WTC11 (cell line): Measurements from ENCODE around the gene NRF1. TPM values are rescaled to one million over a fixed set of nuclear protein-coding genes. Genes with fewer than 3 reads are reported as not detected.

Source experiments
- ATAC-seq: fragments of 200-7000 bp; cut with Tn5 transposase; 2 replicates; pipeline ENCODE4 v1.10.0; 2021; ENCODE audit warnings: mild to moderate bottlenecking, moderate library complexity
- CTCF ChIA-PET: fragments of 300-600 bp; sonication (Branson Sonifier 250); formaldehyde crosslinking; loops from one replicate; lab custom pipeline; 2021; ENCODE audit warnings: antibody characterized with exemption; lab: Charles Lee
- POLR2A ChIA-PET: fragments of 350-600 bp; sonication (Branson Sonifier 250); formaldehyde crosslinking; loops from one replicate; lab custom pipeline; 2021; ENCODE audit warnings: antibody characterized with exemption; lab: Charles Lee
- DNase-seq: peaks from one replicate; pipeline ENCODE4 v3.0.0; 2021; ENCODE audit warnings: low spot score
- H3K27ac Mint-ChIP-seq: 2 replicates; pipeline ENCODE4 v1.8.0; 2021; ENCODE audit warnings: mixed read lengths
- H3K27me3 Mint-ChIP-seq: 2 replicates; pipeline ENCODE4 v1.8.0; 2021; ENCODE audit warnings: low read depth, mild to moderate bottlenecking, moderate library complexity, mixed read lengths
- H3K36me3 Mint-ChIP-seq: 2 replicates; pipeline ENCODE4 v1.8.0; 2021; ENCODE audit warnings: mixed read lengths
- H3K4me1 Mint-ChIP-seq: 2 replicates; pipeline ENCODE4 v1.8.0; 2022; ENCODE audit warnings: mixed read lengths
- H3K4me3 Mint-ChIP-seq: 2 replicates; pipeline ENCODE4 v1.8.0; 2021; ENCODE audit warnings: mild to moderate bottlenecking, moderate library complexity, mixed read lengths
- H3K9me3 Mint-ChIP-seq: 2 replicates; pipeline ENCODE4 v1.8.0; 2021; ENCODE audit warnings: mixed read lengths
- ELF4 ChIP-seq: sonication (generic); formaldehyde crosslinking; IDR thresholded peaks from 2 replicates; pipeline ENCODE4 v1.8.1; 2022; ENCODE audit warnings: low read depth, mild to moderate bottlenecking, moderate library complexity, missing genetic modification reagents
- EMX1 ChIP-seq: fragments of 250-450 bp; sonication (Bioruptor Pico); IDR thresholded peaks from 2 replicates; pipeline ENCODE4 v1.8.0; 2021; ENCODE audit warnings: mild to moderate bottlenecking
- FOXK1 ChIP-seq: sonication (generic); formaldehyde crosslinking; IDR thresholded peaks from 2 replicates; pipeline ENCODE4 v1.8.0; 2022; ENCODE audit warnings: mild to moderate bottlenecking, moderate library complexity, missing genetic modification reagents
- GTF2I ChIP-seq: fragments of 250-450 bp; sonication (Bioruptor Pico); conservative IDR thresholded peaks from 2 replicates; pipeline ENCODE4 v1.4.0; 2021; ENCODE audit warnings: mild to moderate bottlenecking
- MYBL2 ChIP-seq: sonication (generic); formaldehyde crosslinking; IDR thresholded peaks from 2 replicates; pipeline ENCODE4 v1.8.1; 2023; ENCODE audit warnings: mild to moderate bottlenecking, moderate library complexity, missing genetic modification reagents
- NFE2L1 ChIP-seq: sonication (generic); formaldehyde crosslinking; IDR thresholded peaks from 2 replicates; pipeline ENCODE4 v1.8.1; 2023; ENCODE audit warnings: missing genetic modification reagents
- NR3C1 ChIP-seq: sonication (generic); formaldehyde crosslinking; conservative IDR thresholded peaks from 2 replicates; pipeline ENCODE4 v1.8.1; 2023; ENCODE audit warnings: low read depth, mild to moderate bottlenecking, missing genetic modification reagents
- PRRX2 ChIP-seq: fragments of 250-450 bp; sonication (Bioruptor Pico); IDR thresholded peaks from 2 replicates; pipeline ENCODE4 v1.8.0; 2021; ENCODE audit warnings: mild to moderate bottlenecking
- RELA ChIP-seq: sonication (generic); formaldehyde crosslinking; IDR thresholded peaks from 2 replicates; pipeline ENCODE4 v1.8.1; 2022; ENCODE audit warnings: missing genetic modification reagents, mild to moderate bottlenecking, borderline replicate concordance
- SMAD3 ChIP-seq: sonication (generic); formaldehyde crosslinking; IDR thresholded peaks from 2 replicates; pipeline ENCODE4 v1.8.0; 2022; ENCODE audit warnings: missing genetic modification reagents, mild to moderate bottlenecking, borderline replicate concordance
- ZNF121 ChIP-seq: sonication (generic); formaldehyde crosslinking; IDR thresholded peaks from 2 replicates; pipeline ENCODE4 v1.8.0; 2023; ENCODE audit warnings: missing genetic modification reagents
- ZNF396 ChIP-seq: fragments of 250-450 bp; sonication (Bioruptor Pico); IDR thresholded peaks from 2 replicates; pipeline ENCODE4 v1.8.0; 2021; ENCODE audit warnings: mild to moderate bottlenecking, moderate library complexity, borderline replicate concordance
- ZNF416 ChIP-seq: fragments of 250-450 bp; sonication (Bioruptor Pico); IDR thresholded peaks from 2 replicates; pipeline ENCODE4 v1.9.0; 2021; ENCODE audit warnings: mild to moderate bottlenecking, inconsistent platforms
- total RNA-seq: library from RNA; stranded (reverse); gene quantifications from 3 replicates; pipeline ENCODE4 v1.2.3, GENCODE V29; 2021
- TF ChIP-seq, protein P1 (sequence below): sonication (generic); formaldehyde crosslinking; IDR thresholded peaks from 2 replicates; pipeline ENCODE4 v1.8.0; 2023; ENCODE audit warnings: mild to moderate bottlenecking, missing genetic modification reagents
- TF ChIP-seq, protein P2 (sequence below): sonication (generic); formaldehyde crosslinking; IDR thresholded peaks from 2 replicates; pipeline ENCODE4 v1.8.1; 2023; ENCODE audit warnings: mild to moderate bottlenecking, moderate library complexity, missing genetic modification reagents
- TF ChIP-seq, protein P3 (sequence below): sonication (generic); formaldehyde crosslinking; IDR thresholded peaks from 2 replicates; pipeline ENCODE4 v1.8.0; 2022; ENCODE audit warnings: mild to moderate bottlenecking, missing genetic modification reagents
- TF ChIP-seq, protein P4 (sequence below): sonication (generic); formaldehyde crosslinking; IDR thresholded peaks from 2 replicates; pipeline ENCODE4 v1.8.1; 2022; ENCODE audit warnings: low read depth, missing genetic modification reagents, borderline replicate concordance
- TF ChIP-seq, protein P5 (sequence below): sonication (generic); formaldehyde crosslinking; IDR thresholded peaks from 2 replicates; pipeline ENCODE4 v1.8.0; 2022; ENCODE audit warnings: mild to moderate bottlenecking, missing genetic modification reagents
- TF ChIP-seq, protein P6 (sequence below): sonication (generic); formaldehyde crosslinking; IDR thresholded peaks from 2 replicates; pipeline ENCODE4 v1.8.1; 2023; ENCODE audit warnings: mild to moderate bottlenecking, missing genetic modification reagents, borderline replicate concordance

The NRF1 gene
- total RNA-seq, 1 experiment from 2014 or later = 16.4 TPM

DNA sequence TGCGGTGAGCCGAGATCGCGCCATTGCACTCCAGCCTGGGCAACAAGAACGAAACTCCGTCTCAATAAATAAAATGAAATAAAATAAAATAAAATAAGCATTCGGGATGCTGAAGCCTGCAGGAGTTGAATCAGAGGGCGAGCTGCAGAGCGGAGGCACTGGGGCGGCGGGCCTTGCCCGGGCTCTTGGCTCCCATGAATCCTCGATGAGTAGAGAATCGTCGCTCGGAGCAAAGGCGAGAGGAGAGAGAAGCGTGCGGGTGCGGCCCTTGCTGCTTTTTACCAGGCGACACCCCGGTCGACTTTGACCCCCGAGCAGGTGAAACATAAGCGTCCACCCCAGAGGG lies 172.9 kb downstream of the NRF1 start (continued):
- no peak for TF ChIP-seq PRRX2 (CRISPR knock-in tag)
- TF ChIP-seq, protein P1, sequence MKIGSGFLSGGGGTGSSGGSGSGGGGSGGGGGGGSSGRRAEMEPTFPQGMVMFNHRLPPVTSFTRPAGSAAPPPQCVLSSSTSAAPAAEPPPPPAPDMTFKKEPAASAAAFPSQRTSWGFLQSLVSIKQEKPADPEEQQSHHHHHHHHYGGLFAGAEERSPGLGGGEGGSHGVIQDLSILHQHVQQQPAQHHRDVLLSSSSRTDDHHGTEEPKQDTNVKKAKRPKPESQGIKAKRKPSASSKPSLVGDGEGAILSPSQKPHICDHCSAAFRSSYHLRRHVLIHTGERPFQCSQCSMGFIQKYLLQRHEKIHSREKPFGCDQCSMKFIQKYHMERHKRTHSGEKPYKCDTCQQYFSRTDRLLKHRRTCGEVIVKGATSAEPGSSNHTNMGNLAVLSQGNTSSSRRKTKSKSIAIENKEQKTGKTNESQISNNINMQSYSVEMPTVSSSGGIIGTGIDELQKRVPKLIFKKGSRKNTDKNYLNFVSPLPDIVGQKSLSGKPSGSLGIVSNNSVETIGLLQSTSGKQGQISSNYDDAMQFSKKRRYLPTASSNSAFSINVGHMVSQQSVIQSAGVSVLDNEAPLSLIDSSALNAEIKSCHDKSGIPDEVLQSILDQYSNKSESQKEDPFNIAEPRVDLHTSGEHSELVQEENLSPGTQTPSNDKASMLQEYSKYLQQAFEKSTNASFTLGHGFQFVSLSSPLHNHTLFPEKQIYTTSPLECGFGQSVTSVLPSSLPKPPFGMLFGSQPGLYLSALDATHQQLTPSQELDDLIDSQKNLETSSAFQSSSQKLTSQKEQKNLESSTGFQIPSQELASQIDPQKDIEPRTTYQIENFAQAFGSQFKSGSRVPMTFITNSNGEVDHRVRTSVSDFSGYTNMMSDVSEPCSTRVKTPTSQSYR = no peak
- no peak for TF ChIP-seq ZNF416
- TF ChIP-seq, protein P2, sequence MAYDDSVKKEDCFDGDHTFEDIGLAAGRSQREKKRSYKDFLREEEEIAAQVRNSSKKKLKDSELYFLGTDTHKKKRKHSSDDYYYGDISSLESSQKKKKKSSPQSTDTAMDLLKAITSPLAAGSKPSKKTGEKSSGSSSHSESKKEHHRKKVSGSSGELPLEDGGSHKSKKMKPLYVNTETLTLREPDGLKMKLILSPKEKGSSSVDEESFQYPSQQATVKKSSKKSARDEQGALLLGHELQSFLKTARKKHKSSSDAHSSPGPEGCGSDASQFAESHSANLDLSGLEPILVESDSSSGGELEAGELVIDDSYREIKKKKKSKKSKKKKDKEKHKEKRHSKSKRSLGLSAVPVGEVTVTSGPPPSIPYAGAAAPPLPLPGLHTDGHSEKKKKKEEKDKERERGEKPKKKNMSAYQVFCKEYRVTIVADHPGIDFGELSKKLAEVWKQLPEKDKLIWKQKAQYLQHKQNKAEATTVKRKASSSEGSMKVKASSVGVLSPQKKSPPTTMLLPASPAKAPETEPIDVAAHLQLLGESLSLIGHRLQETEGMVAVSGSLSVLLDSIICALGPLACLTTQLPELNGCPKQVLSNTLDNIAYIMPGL = no peak
- no peak for TF ChIP-seq GTF2I
- TF ChIP-seq NR3C1 (CRISPR knock-in tag) = no peak
- TF ChIP-seq, protein P3, sequence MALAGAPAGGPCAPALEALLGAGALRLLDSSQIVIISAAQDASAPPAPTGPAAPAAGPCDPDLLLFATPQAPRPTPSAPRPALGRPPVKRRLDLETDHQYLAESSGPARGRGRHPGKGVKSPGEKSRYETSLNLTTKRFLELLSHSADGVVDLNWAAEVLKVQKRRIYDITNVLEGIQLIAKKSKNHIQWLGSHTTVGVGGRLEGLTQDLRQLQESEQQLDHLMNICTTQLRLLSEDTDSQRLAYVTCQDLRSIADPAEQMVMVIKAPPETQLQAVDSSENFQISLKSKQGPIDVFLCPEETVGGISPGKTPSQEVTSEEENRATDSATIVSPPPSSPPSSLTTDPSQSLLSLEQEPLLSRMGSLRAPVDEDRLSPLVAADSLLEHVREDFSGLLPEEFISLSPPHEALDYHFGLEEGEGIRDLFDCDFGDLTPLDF (CRISPR knock-in tag) = no peak
- no peak for TF ChIP-seq FOXK1 (CRISPR knock-in tag)
- TF ChIP-seq ELF4 (CRISPR knock-in tag) = no peak
- no peak for TF ChIP-seq RELA (CRISPR knock-in tag)
- TF ChIP-seq, protein P4, sequence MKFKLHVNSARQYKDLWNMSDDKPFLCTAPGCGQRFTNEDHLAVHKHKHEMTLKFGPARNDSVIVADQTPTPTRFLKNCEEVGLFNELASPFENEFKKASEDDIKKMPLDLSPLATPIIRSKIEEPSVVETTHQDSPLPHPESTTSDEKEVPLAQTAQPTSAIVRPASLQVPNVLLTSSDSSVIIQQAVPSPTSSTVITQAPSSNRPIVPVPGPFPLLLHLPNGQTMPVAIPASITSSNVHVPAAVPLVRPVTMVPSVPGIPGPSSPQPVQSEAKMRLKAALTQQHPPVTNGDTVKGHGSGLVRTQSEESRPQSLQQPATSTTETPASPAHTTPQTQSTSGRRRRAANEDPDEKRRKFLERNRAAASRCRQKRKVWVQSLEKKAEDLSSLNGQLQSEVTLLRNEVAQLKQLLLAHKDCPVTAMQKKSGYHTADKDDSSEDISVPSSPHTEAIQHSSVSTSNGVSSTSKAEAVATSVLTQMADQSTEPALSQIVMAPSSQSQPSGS (CRISPR knock-in tag) = no peak
- no peak for TF ChIP-seq ZNF121
- TF ChIP-seq, all 79 proteins: peak for 0

DNA sequence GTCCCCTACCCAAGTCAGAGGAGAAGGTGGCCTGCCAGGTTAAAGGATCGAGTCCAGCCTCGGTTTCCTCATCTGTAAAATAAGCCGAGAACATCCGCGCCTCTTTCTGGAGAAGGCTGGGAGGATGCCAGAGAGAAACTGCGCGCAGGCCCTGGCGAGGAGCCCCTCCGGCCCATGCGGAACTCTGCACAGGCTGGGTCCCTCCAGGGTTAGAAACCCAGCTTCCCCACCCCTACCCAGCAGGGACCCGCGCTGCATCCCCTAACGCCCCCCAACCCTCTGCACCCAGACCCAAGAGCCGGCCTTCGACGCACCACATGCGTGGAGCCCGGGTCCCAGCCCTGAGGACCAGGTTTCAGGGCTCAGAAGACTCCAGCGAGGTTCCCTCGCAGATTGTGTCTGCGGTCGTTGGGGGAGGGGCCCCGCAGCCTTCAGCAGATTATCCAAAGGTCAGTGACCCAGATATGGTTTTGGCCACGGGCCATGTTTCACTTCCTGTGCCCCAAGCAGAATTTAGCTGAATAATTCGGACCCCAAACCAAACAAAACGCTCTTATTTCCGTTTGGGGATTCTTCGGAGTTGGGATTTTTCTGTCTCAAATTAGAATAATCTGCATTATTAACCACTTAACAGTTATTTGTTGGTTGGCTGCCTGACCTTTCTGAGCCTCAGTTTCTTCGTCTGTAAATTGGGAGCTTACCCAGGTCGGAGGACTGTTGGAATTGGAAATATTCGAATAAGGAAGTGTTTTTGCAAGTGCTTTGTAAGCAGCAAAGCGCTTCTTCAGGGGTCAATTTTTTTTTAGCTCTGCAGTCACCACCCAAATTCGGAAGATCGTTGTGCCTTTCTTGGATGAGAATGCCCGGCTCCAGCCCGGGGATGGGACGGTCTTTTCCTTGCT lies 173.5 kb downstream of the NRF1 start:
- Mint-ChIP-seq H3K4me3 (peak overlapping the region; percentile 63), H3K36me3 (no peaks in the 10 kb centered on the region), H3K27me3 (peaks cover 92% of the 10 kb centered on the region), H3K9me3 (no peaks in the 10 kb centered on the region), H3K4me1 (peaks cover 47% of the 10 kb centered on the region), H3K27ac (no peak overlapping the region)
- CTCF ChIA-PET = interaction anchor here (0.6 to 3.7 kb wide), 2 partner anchors 40 to 226 kb away, joined by 3 to 19 read pairs; no protein-coding TSS in a partner anchor
- POLR2A ChIA-PET = interaction anchor here (0.6 kb wide), 1 partner anchor 8 kb away, joined by 3 read pairs; no protein-coding TSS in a partner anchor
- DNase-seq (peak; percentile 32), ATAC-seq (no peak)
- no peak for TF ChIP-seq SMAD3 (CRISPR knock-in tag)
- TF ChIP-seq EMX1 (CRISPR knock-in tag) = no peak
- TF ChIP-seq ZNF396 (CRISPR knock-in tag) = no peak
- TF ChIP-seq, protein P5, sequence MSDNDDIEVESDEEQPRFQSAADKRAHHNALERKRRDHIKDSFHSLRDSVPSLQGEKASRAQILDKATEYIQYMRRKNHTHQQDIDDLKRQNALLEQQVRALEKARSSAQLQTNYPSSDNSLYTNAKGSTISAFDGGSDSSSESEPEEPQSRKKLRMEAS (CRISPR knock-in tag) = peak; percentile 30; the same call in 1 of the 2 replicates
- TF ChIP-seq MYBL2 (CRISPR knock-in tag) = no peak
- TF ChIP-seq, protein P6, sequence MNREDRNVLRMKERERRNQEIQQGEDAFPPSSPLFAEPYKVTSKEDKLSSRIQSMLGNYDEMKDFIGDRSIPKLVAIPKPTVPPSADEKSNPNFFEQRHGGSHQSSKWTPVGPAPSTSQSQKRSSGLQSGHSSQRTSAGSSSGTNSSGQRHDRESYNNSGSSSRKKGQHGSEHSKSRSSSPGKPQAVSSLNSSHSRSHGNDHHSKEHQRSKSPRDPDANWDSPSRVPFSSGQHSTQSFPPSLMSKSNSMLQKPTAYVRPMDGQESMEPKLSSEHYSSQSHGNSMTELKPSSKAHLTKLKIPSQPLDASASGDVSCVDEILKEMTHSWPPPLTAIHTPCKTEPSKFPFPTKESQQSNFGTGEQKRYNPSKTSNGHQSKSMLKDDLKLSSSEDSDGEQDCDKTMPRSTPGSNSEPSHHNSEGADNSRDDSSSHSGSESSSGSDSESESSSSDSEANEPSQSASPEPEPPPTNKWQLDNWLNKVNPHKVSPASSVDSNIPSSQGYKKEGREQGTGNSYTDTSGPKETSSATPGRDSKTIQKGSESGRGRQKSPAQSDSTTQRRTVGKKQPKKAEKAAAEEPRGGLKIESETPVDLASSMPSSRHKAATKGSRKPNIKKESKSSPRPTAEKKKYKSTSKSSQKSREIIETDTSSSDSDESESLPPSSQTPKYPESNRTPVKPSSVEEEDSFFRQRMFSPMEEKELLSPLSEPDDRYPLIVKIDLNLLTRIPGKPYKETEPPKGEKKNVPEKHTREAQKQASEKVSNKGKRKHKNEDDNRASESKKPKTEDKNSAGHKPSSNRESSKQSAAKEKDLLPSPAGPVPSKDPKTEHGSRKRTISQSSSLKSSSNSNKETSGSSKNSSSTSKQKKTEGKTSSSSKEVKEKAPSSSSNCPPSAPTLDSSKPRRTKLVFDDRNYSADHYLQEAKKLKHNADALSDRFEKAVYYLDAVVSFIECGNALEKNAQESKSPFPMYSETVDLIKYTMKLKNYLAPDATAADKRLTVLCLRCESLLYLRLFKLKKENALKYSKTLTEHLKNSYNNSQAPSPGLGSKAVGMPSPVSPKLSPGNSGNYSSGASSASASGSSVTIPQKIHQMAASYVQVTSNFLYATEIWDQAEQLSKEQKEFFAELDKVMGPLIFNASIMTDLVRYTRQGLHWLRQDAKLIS (CRISPR knock-in tag) = no peak
- TF ChIP-seq NFE2L1 (CRISPR knock-in tag) = no peak
